Liver (tissue), 9 donors: Measurements from ENCODE around the gene VCP. TPM values are rescaled to one million over a fixed set of nuclear protein-coding genes. Genes with fewer than 3 reads are reported as not detected.

Source experiments
- DNase-seq: peaks from one replicate; pipeline ENCODE4 v3.0.0-alpha.2; 2017; ENCODE audit warnings: low spot score
- H3K27ac ChIP-seq, 2 donors: one replicate each; pipeline ENCODE4 v1.7.0; 2013; ENCODE audit warnings: inconsistent platforms in 2 of 2, low read length in 2 of 2, control low read depth in 1 of 2, low read depth in 1 of 2, mild to moderate bottlenecking in 1 of 2
- H3K27me3 ChIP-seq, 4 donors: one replicate each; pipeline versions ENCODE4 v1.6.1 to v1.7.0; 2013; ENCODE audit warnings: low read length in 3 of 4, inconsistent platforms in 1 of 4, mild to moderate bottlenecking in 1 of 4, moderate library complexity in 1 of 4; ENCODE audit not compliant: control insufficient read depth in 4 of 4, insufficient read depth in 4 of 4
- H3K36me3 ChIP-seq, 4 donors: one replicate each; pipeline versions ENCODE4 v1.6.1 to v1.7.0; 2013; ENCODE audit warnings: low read length in 3 of 4, mild to moderate bottlenecking in 3 of 4, low read depth in 1 of 4, moderate library complexity in 1 of 4; ENCODE audit not compliant: control insufficient read depth in 4 of 4, insufficient read depth in 3 of 4
- H3K4me1 ChIP-seq, 4 donors: one replicate each; pipeline versions ENCODE4 v1.6.1 to v1.7.0; 2013; ENCODE audit warnings: low read length in 3 of 4, mild to moderate bottlenecking in 3 of 4, moderate library complexity in 1 of 4; ENCODE audit not compliant: control insufficient read depth in 4 of 4, insufficient read depth in 4 of 4
- H3K4me3 ChIP-seq, 3 donors: one replicate each; pipeline versions ENCODE4 v1.6.1 to v1.7.0; 2013; ENCODE audit warnings: low read length in 3 of 3, control low read depth in 1 of 3, low read depth in 1 of 3, mild to moderate bottlenecking in 1 of 3
- H3K9ac ChIP-seq, 2 donors: one replicate each; pipeline ENCODE4 v1.7.0; 2013; ENCODE audit warnings: low read length in 2 of 2, mild to moderate bottlenecking in 2 of 2, moderate library complexity in 2 of 2, control low read depth in 1 of 2, low read depth in 1 of 2
- H3K9me3 ChIP-seq, 4 donors: one replicate each; pipeline versions ENCODE4 v1.6.1 to v1.7.0; 2013; ENCODE audit warnings: low read length in 3 of 4; ENCODE audit not compliant: control insufficient read depth in 4 of 4
- CTCF ChIP-seq: fragments of 150-350 bp; IDR thresholded peaks from 2 replicates; pipeline ENCODE4 v1.5.1; 2017; ENCODE audit warnings: improper control_type of control experiment, low read depth, low read length; ENCODE audit not compliant: missing input control
- EGR1 ChIP-seq, 2 donors: IDR thresholded peaks; 2 replicates each; pipeline ENCODE4 v1.6.1; 2016 to 2018; ENCODE audit warnings: antibody characterized with exemption in 2 of 2, low read depth in 2 of 2
- FOXA2 ChIP-seq: IDR thresholded peaks from 2 replicates; pipeline ENCODE4 v1.6.1; 2016; ENCODE audit warnings: antibody characterized with exemption
- GABPA ChIP-seq, 2 donors: IDR thresholded peaks in 1 of 2; conservative IDR thresholded peaks in 1 of 2; 2 replicates each; pipeline ENCODE4 v1.6.1; 2016; ENCODE audit warnings: antibody characterized with exemption in 2 of 2, mild to moderate bottlenecking in 1 of 2, moderate library complexity in 1 of 2
- HNF4A ChIP-seq, 2 donors: conservative IDR thresholded peaks; 2 replicates each; pipeline ENCODE4 v1.6.1; 2016; ENCODE audit warnings: antibody characterized with exemption in 2 of 2, mild to moderate bottlenecking in 2 of 2
- NR2F2 ChIP-seq: IDR thresholded peaks from 2 replicates; pipeline ENCODE4 v1.6.1; 2016; ENCODE audit warnings: antibody characterized with exemption
- RAD21 ChIP-seq, 2 donors: IDR thresholded peaks; 2 replicates each; pipeline ENCODE4 v1.6.1; 2016; ENCODE audit warnings: antibody characterized with exemption in 2 of 2, mild to moderate bottlenecking in 2 of 2
- RXRA ChIP-seq, 2 donors: IDR thresholded peaks; 2 replicates each; pipeline ENCODE4 v1.6.1; 2017 to 2018; ENCODE audit warnings: antibody characterized with exemption in 2 of 2, mild to moderate bottlenecking in 1 of 2
- SP1 ChIP-seq: IDR thresholded peaks from 2 replicates; pipeline ENCODE4 v1.6.1; 2018; ENCODE audit warnings: antibody characterized with exemption, mild to moderate bottlenecking
- YY1 ChIP-seq: IDR thresholded peaks from 2 replicates; pipeline ENCODE4 v1.6.1; 2016; ENCODE audit warnings: antibody characterized with exemption, mild to moderate bottlenecking
- WGBS: extraction: QIAGEN DNeasy Blood & Tissue Kit; methylation state at CpG from one replicate; pipeline ENCODE4 v1.1.7; 2013; 5-methylcytosine and 5-hydroxymethylcytosine counted together
- polyA plus RNA-seq, 2 donors: library from polyadenylated mRNA; stranded (reverse) in 1 of 2; unstranded in 1 of 2; fragments of 200-250 nt in 1 of 2; fragments of >200 nt in 1 of 2; fragmentation: Nextera tagmentation in 1 of 2; extraction: Ambion mirVana in 1 of 2; gene quantifications; one replicate each; pipeline versions ENCODE4 v1.2.1 to v1.2.3, GENCODE V29; 2013 to 2015
- total RNA-seq, 2 donors: library from RNA; depleted of rRNA; stranded (reverse); fragments of >200 nt; gene quantifications; one replicate each; pipeline ENCODE4 v1.2.3, GENCODE V29; 2014
- TF ChIP-seq, protein P1 (sequence below): IDR thresholded peaks from 2 replicates; pipeline ENCODE4 v1.6.1; 2016; ENCODE audit warnings: antibody characterized with exemption
- TF ChIP-seq, protein P2 (sequence below): IDR thresholded peaks from 2 replicates; pipeline ENCODE4 v1.6.1; 2016; ENCODE audit warnings: antibody characterized with exemption
- donor health status: healthy.
- donor health status: healthy.
- donor health status: healthy.
- donor health status: healthy.
- donor health status: healthy.

The VCP gene
- total and polyA plus RNA-seq, 4 donors: 57.6 to 248 (median 153) TPM

- no peak overlapping the region for H3K9ac ChIP-seq
- peaks cover 0 to 4% (median 0%) of the 10 kb centered on the region in 4 donors for H3K4me1 ChIP-seq
- WGBS: over 99% methylated on average over 3 of the region's 3 CpGs
- H3K4me3 ChIP-seq: no peak overlapping the region
- no peak for DNase-seq
- TF ChIP-seq NR2F2 (no peak), EGR1 (IDR thresholded peaks at IDR 0.05; ENCODE audit: low read depth in 2 of 2) (no peak), YY1 (no peak), FOXA2 (no peak), RXRA (IDR thresholded peaks at IDR 0.05) (no peak), HNF4A (conservative IDR thresholded peaks at IDR 0.05) (no peak), CTCF (no peak), RAD21 (IDR thresholded peaks at IDR 0.05) (no peak), GABPA (IDR thresholded peaks at IDR 0.05 in 1 of 2, conservative IDR thresholded peaks at IDR 0.05 in 1 of 2) (no peak), SP1 (no peak)
- TF ChIP-seq, protein P1, sequence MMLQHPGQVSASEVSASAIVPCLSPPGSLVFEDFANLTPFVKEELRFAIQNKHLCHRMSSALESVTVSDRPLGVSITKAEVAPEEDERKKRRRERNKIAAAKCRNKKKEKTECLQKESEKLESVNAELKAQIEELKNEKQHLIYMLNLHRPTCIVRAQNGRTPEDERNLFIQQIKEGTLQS: no peak
- TF ChIP-seq, protein P2, sequence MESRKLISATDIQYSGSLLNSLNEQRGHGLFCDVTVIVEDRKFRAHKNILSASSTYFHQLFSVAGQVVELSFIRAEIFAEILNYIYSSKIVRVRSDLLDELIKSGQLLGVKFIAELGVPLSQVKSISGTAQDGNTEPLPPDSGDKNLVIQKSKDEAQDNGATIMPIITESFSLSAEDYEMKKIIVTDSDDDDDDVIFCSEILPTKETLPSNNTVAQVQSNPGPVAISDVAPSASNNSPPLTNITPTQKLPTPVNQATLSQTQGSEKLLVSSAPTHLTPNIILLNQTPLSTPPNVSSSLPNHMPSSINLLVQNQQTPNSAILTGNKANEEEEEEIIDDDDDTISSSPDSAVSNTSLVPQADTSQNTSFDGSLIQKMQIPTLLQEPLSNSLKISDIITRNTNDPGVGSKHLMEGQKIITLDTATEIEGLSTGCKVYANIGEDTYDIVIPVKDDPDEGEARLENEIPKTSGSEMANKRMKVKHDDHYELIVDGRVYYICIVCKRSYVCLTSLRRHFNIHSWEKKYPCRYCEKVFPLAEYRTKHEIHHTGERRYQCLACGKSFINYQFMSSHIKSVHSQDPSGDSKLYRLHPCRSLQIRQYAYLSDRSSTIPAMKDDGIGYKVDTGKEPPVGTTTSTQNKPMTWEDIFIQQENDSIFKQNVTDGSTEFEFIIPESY: no peak
- no peaks in the 10 kb centered on the region for H3K27me3 ChIP-seq
- no peak overlapping the region for H3K27ac ChIP-seq
- peaks cover 0 to 30% (median 21%) of the 10 kb centered on the region in 4 donors for H3K36me3 ChIP-seq
- H3K9me3 ChIP-seq: no peaks in the 10 kb centered on the region
These were observed 28.4 kb downstream of the VCP start for GRCh38 chr9:35044071-35044470.

- no peak for DNase-seq
- peaks cover 0 to 4% (median 0%) of the 10 kb centered on the region in 4 donors for H3K4me1 ChIP-seq
- H3K9ac ChIP-seq: no peak overlapping the region
- no peak for TF ChIP-seq CTCF
- H3K27ac ChIP-seq: peak overlapping the region in 1 of 2 donors; percentile 3
- H3K9me3 ChIP-seq: no peaks in the 10 kb centered on the region
- H3K36me3 ChIP-seq: peaks cover 0 to 23% (median 16%) of the 10 kb centered on the region in 4 donors
- no peak overlapping the region for H3K4me3 ChIP-seq
- H3K27me3 ChIP-seq: no peaks in the 10 kb centered on the region
- 95% methylated on average over 6 of the region's 6 CpGs for WGBS
These were observed 29.4 kb downstream of the VCP start for GRCh38 chr9:35042891-35043545.
